Measurements from ENCODE around the gene C16orf89. TPM values are rescaled to one million over a fixed set of nuclear protein-coding genes. Genes with fewer than 3 reads are reported as not detected.
"Not testable (repeated sequence)": the region's sequence is repeated elsewhere in the genome, so short reads cannot be mapped to it uniquely, and the experiment has no call there.

The C16orf89 gene
- total RNA-seq, 2 donors from 2014 or later: 0.51 TPM; not detected in 1

- H3K27ac Mint-ChIP-seq; H3K4me1 ChIP-seq (ENCODE audit: control insufficient read depth, insufficient read depth, low read length); H3K4me1 Mint-ChIP-seq; DNase-seq; H3K9me3 Mint-ChIP-seq; H3K27me3 ChIP-seq (ENCODE audit: control insufficient read depth, insufficient read depth, low read length, poor library complexity, severe bottlenecking); H3K4me3 Mint-ChIP-seq; H3K27me3 Mint-ChIP-seq (ENCODE audit: insufficient read depth); H3K27ac ChIP-seq (ENCODE audit: low read depth, low read length); H3K9me3 ChIP-seq (ENCODE audit: control insufficient read depth, low read length); H3K9ac ChIP-seq (ENCODE audit: extremely low read depth, low read length, poor library complexity, severe bottlenecking); H3K4me3 ChIP-seq (ENCODE audit: low read length): not testable (repeated sequence)
- WGBS, 2 experiments (ENCODE audit: insufficient coverage in 1 of 2, insufficient read length in 1 of 2): 90 to 94% methylated on average over 5 to 12 of the region's 12 CpGs
- H3K36me3 Mint-ChIP-seq (ENCODE audit: low read depth): peaks cover 48% of the 10 kb centered on the region
- H3K36me3 ChIP-seq (ENCODE audit: control insufficient read depth, insufficient read depth, low read length): peaks cover 14% of the 10 kb centered on the region
Observed at GRCh38 chr16:5080461-5080860, 14.7 kb upstream of the C16orf89 start.

GRCh38 chr16:5078626-5079025 lies 12.9 kb upstream of the C16orf89 start:
- no peak for DNase-seq
- no peaks in the 10 kb centered on the region for H3K9me3 Mint-ChIP-seq
- Histone ChIP-seq H3K9ac (ENCODE audit: extremely low read depth, low read length, poor library complexity, severe bottlenecking) (no peak overlapping the region), H3K36me3 (ENCODE audit: control insufficient read depth, insufficient read depth, low read length) (peaks cover 22% of the 10 kb centered on the region), H3K27me3 (ENCODE audit: control insufficient read depth, insufficient read depth, low read length, poor library complexity, severe bottlenecking) (no peaks in the 10 kb centered on the region), H3K27ac (ENCODE audit: low read depth, low read length) (no peak overlapping the region), H3K9me3 (ENCODE audit: control insufficient read depth, low read length) (no peaks in the 10 kb centered on the region), H3K4me1 (ENCODE audit: control insufficient read depth, insufficient read depth, low read length) (no peaks in the 10 kb centered on the region), H3K4me3 (ENCODE audit: low read length) (no peak overlapping the region)
- WGBS, 2 experiments (ENCODE audit: insufficient coverage in 1 of 2, insufficient read length in 1 of 2): 89 to 95% methylated on average over 4 to 17 of the region's 17 CpGs
- H3K27ac Mint-ChIP-seq: no peak overlapping the region
- no peaks in the 10 kb centered on the region for H3K4me1 Mint-ChIP-seq
- H3K36me3 Mint-ChIP-seq (ENCODE audit: low read depth): peaks cover 46% of the 10 kb centered on the region
- H3K27me3 Mint-ChIP-seq (ENCODE audit: insufficient read depth): no peaks in the 10 kb centered on the region
- TF ChIP-seq CTCF (conservative IDR thresholded peaks at IDR 0.05): no peak
- H3K4me3 Mint-ChIP-seq: no peak overlapping the region

GRCh38 chr16:5077304-5077703 lies 11.5 kb upstream of the C16orf89 start:
- Mint-ChIP-seq H3K27me3 (ENCODE audit: insufficient read depth) (no peaks in the 10 kb centered on the region), H3K4me3 (no peak overlapping the region), H3K4me1 (no peaks in the 10 kb centered on the region), H3K9me3 (no peaks in the 10 kb centered on the region), H3K36me3 (ENCODE audit: low read depth) (peaks cover 46% of the 10 kb centered on the region), H3K27ac (no peak overlapping the region)
- no peaks in the 10 kb centered on the region for H3K27me3 ChIP-seq (ENCODE audit: control insufficient read depth, insufficient read depth, low read length, poor library complexity, severe bottlenecking)
- no peaks in the 10 kb centered on the region for H3K4me1 ChIP-seq (ENCODE audit: control insufficient read depth, insufficient read depth, low read length)
- no peaks in the 10 kb centered on the region for H3K9me3 ChIP-seq (ENCODE audit: control insufficient read depth, low read length)
- no peak for TF ChIP-seq CTCF (conservative IDR thresholded peaks at IDR 0.05)
- H3K36me3 ChIP-seq (ENCODE audit: control insufficient read depth, insufficient read depth, low read length): peaks cover 22% of the 10 kb centered on the region
- 94% methylated on average over 9 to 13 of the region's 13 CpGs for WGBS, 2 experiments (ENCODE audit: insufficient coverage in 1 of 2, insufficient read length in 1 of 2)
- no peak for DNase-seq
- no peak overlapping the region for H3K9ac ChIP-seq (ENCODE audit: extremely low read depth, low read length, poor library complexity, severe bottlenecking)
- H3K27ac ChIP-seq (ENCODE audit: low read depth, low read length): no peak overlapping the region
- H3K4me3 ChIP-seq (ENCODE audit: low read length): no peak overlapping the region

- H3K27ac Mint-ChIP-seq: no peak overlapping the region
- H3K9me3 Mint-ChIP-seq: no peaks in the 10 kb centered on the region
- no peak overlapping the region for H3K4me3 Mint-ChIP-seq
- Histone ChIP-seq H3K4me1 (ENCODE audit: control insufficient read depth, insufficient read depth, low read length) (no peaks in the 10 kb centered on the region), H3K27ac (ENCODE audit: low read depth, low read length) (no peak overlapping the region), H3K4me3 (ENCODE audit: low read length) (no peak overlapping the region), H3K36me3 (ENCODE audit: control insufficient read depth, insufficient read depth, low read length) (peaks cover 22% of the 10 kb centered on the region), H3K27me3 (ENCODE audit: control insufficient read depth, insufficient read depth, low read length, poor library complexity, severe bottlenecking) (no peaks in the 10 kb centered on the region), H3K9ac (ENCODE audit: extremely low read depth, low read length, poor library complexity, severe bottlenecking) (no peak overlapping the region), H3K9me3 (ENCODE audit: control insufficient read depth, low read length) (no peaks in the 10 kb centered on the region)
- DNase-seq: peak; percentile 81
- no peaks in the 10 kb centered on the region for H3K27me3 Mint-ChIP-seq (ENCODE audit: insufficient read depth)
- H3K36me3 Mint-ChIP-seq (ENCODE audit: low read depth): peaks cover 42% of the 10 kb centered on the region
- no peaks in the 10 kb centered on the region for H3K4me1 Mint-ChIP-seq
- 89 to 100% methylated on average over 3 to 5 of the region's 5 CpGs for WGBS, 2 experiments (ENCODE audit: insufficient coverage in 1 of 2, insufficient read length in 1 of 2)
- peak; percentile 49 for TF ChIP-seq CTCF (conservative IDR thresholded peaks at IDR 0.05)
Observed at GRCh38 chr16:5075637-5076036, 9.9 kb upstream of the C16orf89 start.

DNA sequence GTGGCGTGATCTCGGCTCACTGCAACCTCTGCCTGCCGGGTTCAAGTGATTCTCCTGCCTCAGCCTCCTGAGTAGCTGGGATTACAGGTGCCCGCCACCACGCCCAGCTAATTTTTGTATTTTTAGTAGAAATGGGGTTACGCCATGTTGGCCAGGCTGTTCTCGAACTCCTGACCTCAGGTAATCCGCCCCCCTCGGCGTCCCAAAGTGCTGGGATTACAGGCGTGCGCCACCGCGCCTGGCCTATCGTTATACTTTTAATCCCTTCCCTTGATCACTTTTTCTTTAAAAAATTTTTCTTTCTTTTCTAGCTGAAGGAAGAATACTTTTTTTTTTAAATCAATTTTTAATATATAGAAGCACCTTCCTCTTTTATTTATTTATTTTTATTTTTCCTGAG lies 8.0 kb upstream of the C16orf89 start:
- H3K9me3 Mint-ChIP-seq; H3K4me3 ChIP-seq (ENCODE audit: low read length); H3K4me1 Mint-ChIP-seq; H3K9me3 ChIP-seq (ENCODE audit: control insufficient read depth, low read length); H3K27ac ChIP-seq (ENCODE audit: low read depth, low read length); H3K27me3 ChIP-seq (ENCODE audit: control insufficient read depth, insufficient read depth, low read length, poor library complexity, severe bottlenecking); H3K9ac ChIP-seq (ENCODE audit: extremely low read depth, low read length, poor library complexity, severe bottlenecking); H3K4me1 ChIP-seq (ENCODE audit: control insufficient read depth, insufficient read depth, low read length); H3K27me3 Mint-ChIP-seq (ENCODE audit: insufficient read depth); H3K27ac Mint-ChIP-seq; DNase-seq; H3K4me3 Mint-ChIP-seq: not testable (repeated sequence)
- 93 to 96% methylated on average over 9 to 13 of the region's 15 CpGs for WGBS, 2 experiments (ENCODE audit: insufficient coverage in 1 of 2, insufficient read length in 1 of 2)
- peaks cover 37% of the 10 kb centered on the region for H3K36me3 Mint-ChIP-seq (ENCODE audit: low read depth)
- H3K36me3 ChIP-seq (ENCODE audit: control insufficient read depth, insufficient read depth, low read length): peaks cover 22% of the 10 kb centered on the region

Data from endodermal cell (in vitro differentiated cells).